A549 (cell line): ENCODE results near the gene ARHGEF19. TPM values are rescaled to one million over a fixed set of nuclear protein-coding genes. Genes with fewer than 3 reads are reported as not detected.

Experiments used
- ATAC-seq, 2 experiments: fragments of 200-7000 bp in 1 of 2; fragments of >200 bp in 1 of 2; cut with Nextera tagmentation in 1 of 2; cut with Tn5 transposase in 1 of 2; 3 replicates each; pipeline versions ENCODE4 v1.8.0 to v1.9.1; 2018 to 2020; ENCODE audit warnings: mild to moderate bottlenecking in 1 of 2, moderate library complexity in 1 of 2
- CTCF ChIA-PET: fragments of 300-600 bp; sonication (Branson Sonifier 250); formaldehyde crosslinking; extraction: SDS; loops from one replicate; lab custom pipeline; 2021; ENCODE audit warnings: antibody characterized with exemption, inconsistent platforms; lab: Yijun Ruan, JAX
- POLR2A ChIA-PET: fragments of 350-600 bp; formaldehyde crosslinking; extraction: SDS; loops from one replicate; lab custom pipeline; 2021; ENCODE audit warnings: antibody characterized with exemption, inconsistent platforms; lab: Yijun Ruan, JAX
- DNase-seq, 2 experiments: peaks; one replicate each; pipeline versions ENCODE4 v3.0.0 to v3.0.0-alpha.2; 2011 to 2016; ENCODE audit warnings: low read depth in 1 of 2, low spot score in 1 of 2
- FAIRE-seq: peaks from 2 replicates; lab custom pipeline; 2011; peaks lifted over from hg19 to GRCh38; lab: Jason Lieb, UNC
- H3K27ac ChIP-seq, 2 experiments: fragments of >200 bp; sonication (Bioruptor Twin); formaldehyde crosslinking; 3 replicates each; pipeline ENCODE4 v1.5.1; 2016 to 2017
- H3K4me1 ChIP-seq: fragments of >200 bp; sonication (Bioruptor Twin); formaldehyde crosslinking; 3 replicates; pipeline ENCODE4 v1.6.1; 2016
- H3K4me2 ChIP-seq: fragments of >200 bp; sonication (Bioruptor Twin); formaldehyde crosslinking; 3 replicates; pipeline ENCODE4 v1.6.1; 2016
- H3K4me3 ChIP-seq: fragments of >200 bp; sonication (Bioruptor Twin); formaldehyde crosslinking; 3 replicates; pipeline ENCODE4 v1.5.1; 2016
- H3K9me3 ChIP-seq: fragments of >200 bp; sonication (Bioruptor Twin); formaldehyde crosslinking; 3 replicates; pipeline ENCODE4 v1.6.1; 2016
- BHLHE40 ChIP-seq: IDR thresholded peaks from 2 replicates; pipeline ENCODE4 v1.6.1; 2012; ENCODE audit warnings: low read depth, low read length, inconsistent platforms
- CBX8 ChIP-seq: fragments of 200-600 bp; sonication (generic); IDR thresholded peaks from 2 replicates; pipeline ENCODE4 v1.6.1; 2016
- CEBPB ChIP-seq, 2 experiments: fragments of >200 bp in 1 of 2; sonication (Bioruptor Twin) in 1 of 2; formaldehyde crosslinking in 1 of 2; IDR thresholded peaks; 2 replicates each; pipeline ENCODE4 v1.6.1; 2012 to 2016
- CHD4 ChIP-seq: fragments of 200-600 bp; sonication (generic); IDR thresholded peaks from 2 replicates; pipeline ENCODE4 v1.6.1; 2016; ENCODE audit warnings: antibody characterized with exemption, mild to moderate bottlenecking, borderline replicate concordance
- EHMT2 ChIP-seq: fragments of 200-600 bp; sonication (generic); IDR thresholded peaks from 2 replicates; pipeline ENCODE4 v1.6.1; 2016; ENCODE audit warnings: antibody characterized with exemption, low read depth, mild to moderate bottlenecking, moderate library complexity
- ESRRA ChIP-seq: fragments of 150-350 bp; IDR thresholded peaks from 2 replicates; pipeline ENCODE4 v1.6.1; 2014; ENCODE audit warnings: mild to moderate bottlenecking, low read length, borderline replicate concordance
- GATA3 ChIP-seq: IDR thresholded peaks from 2 replicates; pipeline ENCODE4 v1.6.1; 2012; ENCODE audit warnings: borderline replicate concordance
- HOXB5 ChIP-seq: fragments of 250-450 bp; sonication (Bioruptor Pico); IDR thresholded peaks from 2 replicates; pipeline ENCODE4 v1.5.0; 2020; ENCODE audit warnings: mild to moderate bottlenecking, moderate library complexity
- MAFK ChIP-seq: fragments of 450-650 bp; IDR thresholded peaks from 2 replicates; pipeline ENCODE4 v1.6.1; 2014; ENCODE audit not compliant: partially characterized antibody
- MAZ ChIP-seq: fragments of 150-350 bp; IDR thresholded peaks from 2 replicates; pipeline ENCODE4 v1.6.1; 2014; ENCODE audit warnings: antibody characterized with exemption, low read depth, low read length, borderline replicate concordance
- MYC ChIP-seq: IDR thresholded peaks from 2 replicates; pipeline ENCODE4 v1.6.1; 2012; ENCODE audit warnings: mild to moderate bottlenecking, inconsistent platforms, low read length, improper control_type of control experiment, borderline replicate concordance
- NFE2L2 ChIP-seq: fragments of 150-350 bp; conservative IDR thresholded peaks from 2 replicates; pipeline ENCODE4 v1.6.1; 2014; ENCODE audit warnings: low read length
- POLR2A ChIP-seq: IDR thresholded peaks from 2 replicates; pipeline ENCODE4 v1.6.1; 2012; ENCODE audit warnings: mild to moderate bottlenecking, low read length
- POLR2AphosphoS2 ChIP-seq: conservative IDR thresholded peaks from 2 replicates; pipeline ENCODE4 v1.6.1; 2012; ENCODE audit warnings: low read length, improper control_type of control experiment, inconsistent platforms
- RAD21 ChIP-seq, 2 experiments: fragments of >200 bp in 1 of 2; sonication (Bioruptor Twin) in 1 of 2; formaldehyde crosslinking in 1 of 2; IDR thresholded peaks in 1 of 2; conservative IDR thresholded peaks in 1 of 2; 2 replicates in 1 of 2; 3 replicates in 1 of 2; pipeline ENCODE4 v1.6.1; 2012 to 2018; ENCODE audit warnings: inconsistent platforms in 1 of 2
- RFX5 ChIP-seq: fragments of 450-650 bp; IDR thresholded peaks from 2 replicates; pipeline ENCODE4 v1.7.1; 2014; ENCODE audit warnings: antibody characterized with exemption, mild to moderate bottlenecking, moderate library complexity
- TFCP2L1 ChIP-seq: fragments of 250-450 bp; sonication (Bioruptor Pico); IDR thresholded peaks from 2 replicates; pipeline ENCODE4 v1.5.0; 2021; ENCODE audit warnings: mild to moderate bottlenecking
- ZC3H11A ChIP-seq: fragments of 450-650 bp; IDR thresholded peaks from 2 replicates; pipeline ENCODE4 v1.6.1; 2014; ENCODE audit warnings: antibody characterized with exemption, mild to moderate bottlenecking
- WGBS: methylation state at CpG from one replicate; pipeline ENCODE4 v1.1.6; 2017; ENCODE audit errors: missing lambda C conversion rate; 5-methylcytosine and 5-hydroxymethylcytosine counted together
- polyA minus RNA-seq: library from RNA; depleted of rRNA, polyadenylated mRNA; stranded (reverse); fragments of >200 nt; gene quantifications from 2 replicates; pipeline ENCODE4 v1.2.3, GENCODE V29; 2011; rRNA and poly(A)+ RNA removed
- polyA plus RNA-seq, 4 experiments: library from polyadenylated mRNA; depleted of rRNA in 3 of 4; stranded (reverse); fragments of >200 nt; fragmentation: RNase III in 1 of 4; extraction: RNeasy Plus Mini Kit Qiagen cat#74134 plus additional on column Dnase treatment in 1 of 4; gene quantifications; 2 replicates in 3 of 4; 3 replicates in 1 of 4; pipeline ENCODE4 v1.2.3, GENCODE V29; 2011 to 2017
- TF ChIP-seq, protein P1 (sequence below): IDR thresholded peaks from 2 replicates; pipeline ENCODE4 v1.6.1; 2012
- TF ChIP-seq, protein P2 (sequence below): fragments of >200 bp; sonication (Bioruptor Twin); formaldehyde crosslinking; IDR thresholded peaks from 3 replicates; pipeline ENCODE4 v1.6.1; 2016
- TF ChIP-seq, protein P3 (sequence below): fragments of >200 bp; sonication (Bioruptor Twin); formaldehyde crosslinking; IDR thresholded peaks from 2 replicates; pipeline ENCODE4 v1.6.1; 2016

ARHGEF19 gene
- 6.1 and 6.7 TPM in 2 replicates for polyA plus RNA-seq (2011; rRNA removed)
- 9.2 and 11.2 TPM in 2 replicates for polyA plus RNA-seq (2012; cell fraction: cytosol; rRNA removed)
- polyA plus RNA-seq (2012; cell fraction: nucleus; rRNA removed), result 25.8 and 26.3 TPM in 2 replicates
- 7.6 to 9.5 TPM (median 9.2 TPM) in 3 replicates for polyA plus RNA-seq (2017; fragmentation: RNase III; extraction: RNeasy Plus Mini Kit Qiagen cat#74134 plus additional on column Dnase treatment)
- 3.2 and 4.2 TPM in 2 replicates for polyA minus RNA-seq

DNA sequence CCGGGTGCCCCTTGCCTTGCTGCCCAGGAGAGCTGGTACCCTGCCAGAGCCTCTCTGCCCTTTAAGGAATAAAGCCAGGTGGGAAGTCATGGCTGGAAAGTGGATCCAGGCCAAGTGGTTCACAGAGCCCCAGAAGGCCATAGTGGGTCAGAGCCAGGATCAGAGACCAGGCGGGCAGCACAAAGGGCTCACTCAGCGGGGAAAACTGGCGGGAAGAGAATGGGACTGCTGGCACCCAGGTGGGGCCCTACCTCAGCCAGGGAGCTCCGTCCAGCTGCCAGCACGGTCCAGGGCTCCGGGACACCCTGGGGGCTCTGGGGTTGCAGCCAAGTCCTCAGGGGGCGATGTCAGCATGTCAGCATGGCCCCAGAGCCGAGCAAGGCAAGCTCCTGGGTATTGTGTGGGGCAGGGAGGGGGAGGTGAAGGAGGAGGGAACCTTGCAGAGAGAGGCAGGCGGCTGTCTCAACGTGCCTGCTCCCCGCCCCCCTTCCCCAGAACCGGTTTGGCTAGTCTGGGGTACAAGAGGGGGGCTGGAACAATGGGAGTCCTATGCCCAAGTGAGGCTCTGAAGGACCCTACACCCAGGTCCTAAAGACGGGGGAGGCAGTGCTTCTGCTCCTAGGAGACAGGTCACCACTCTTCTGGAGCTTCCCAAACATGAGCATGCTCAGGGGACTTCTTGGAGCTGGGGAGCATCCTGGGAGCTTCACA is at the start of gene ARHGEF19:
ARHGEF19 (minus strand) TSS at position 402 of the 711 bp plus-strand sequence. CDS start 3,598 bp downstream, outside the sequence.
- no peak for DNase-seq

DNA sequence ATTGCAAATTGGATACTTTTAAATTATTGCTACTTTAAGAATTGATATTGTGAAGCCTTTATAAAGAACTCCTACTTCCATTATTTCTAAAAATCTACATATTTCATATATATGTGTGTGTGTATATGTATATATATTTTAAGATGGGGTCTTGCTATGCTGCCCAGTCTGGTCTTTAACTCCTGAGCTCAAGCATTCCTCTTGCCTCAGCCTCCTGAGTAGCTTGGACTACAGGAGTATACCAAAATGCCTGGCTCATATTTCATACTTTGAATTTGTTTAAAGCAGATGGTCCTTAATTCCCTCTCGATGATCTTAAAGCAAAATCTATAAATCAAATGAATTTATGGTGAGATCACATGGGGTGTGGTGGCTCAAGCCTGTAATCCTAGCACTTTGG is 49.6 kb upstream of the ARHGEF19 start:
- TF ChIP-seq CHD4 (no peak), TFCP2L1 (CRISPR knock-in tag) (no peak), RFX5 (no peak), RAD21 (conservative IDR thresholded peaks at IDR 0.05 in 1 of 2, IDR thresholded peaks at IDR 0.05 in 1 of 2) (no peak), CBX8 (no peak), MYC (no peak)
- TF ChIP-seq, protein P1, sequence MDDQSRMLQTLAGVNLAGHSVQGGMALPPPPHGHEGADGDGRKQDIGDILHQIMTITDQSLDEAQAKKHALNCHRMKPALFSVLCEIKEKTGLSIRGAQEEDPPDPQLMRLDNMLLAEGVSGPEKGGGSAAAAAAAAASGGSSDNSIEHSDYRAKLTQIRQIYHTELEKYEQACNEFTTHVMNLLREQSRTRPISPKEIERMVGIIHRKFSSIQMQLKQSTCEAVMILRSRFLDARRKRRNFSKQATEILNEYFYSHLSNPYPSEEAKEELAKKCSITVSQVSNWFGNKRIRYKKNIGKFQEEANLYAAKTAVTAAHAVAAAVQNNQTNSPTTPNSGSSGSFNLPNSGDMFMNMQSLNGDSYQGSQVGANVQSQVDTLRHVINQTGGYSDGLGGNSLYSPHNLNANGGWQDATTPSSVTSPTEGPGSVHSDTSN, result no peak
- TF ChIP-seq, protein P2, sequence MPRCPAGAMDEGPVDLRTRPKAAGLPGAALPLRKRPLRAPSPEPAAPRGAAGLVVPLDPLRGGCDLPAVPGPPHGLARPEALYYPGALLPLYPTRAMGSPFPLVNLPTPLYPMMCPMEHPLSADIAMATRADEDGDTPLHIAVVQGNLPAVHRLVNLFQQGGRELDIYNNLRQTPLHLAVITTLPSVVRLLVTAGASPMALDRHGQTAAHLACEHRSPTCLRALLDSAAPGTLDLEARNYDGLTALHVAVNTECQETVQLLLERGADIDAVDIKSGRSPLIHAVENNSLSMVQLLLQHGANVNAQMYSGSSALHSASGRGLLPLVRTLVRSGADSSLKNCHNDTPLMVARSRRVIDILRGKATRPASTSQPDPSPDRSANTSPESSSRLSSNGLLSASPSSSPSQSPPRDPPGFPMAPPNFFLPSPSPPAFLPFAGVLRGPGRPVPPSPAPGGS, result no peak
- FAIRE-seq (no peak), ATAC-seq (no peak), DNase-seq (no peak)
- WGBS, result 95% methylated on average over 1 of the region's 1 CpG
- Histone ChIP-seq H3K4me2 (no peak overlapping the region), H3K4me1 (peaks cover 10% of the 10 kb centered on the region; the same call in 2 of the 3 replicates), H3K9me3 (no peaks in the 10 kb centered on the region), H3K4me3 (no peak overlapping the region), H3K27ac (no peak overlapping the region)
- ChIA-PET CTCF (interaction anchor here (0.9 to 1.6 kb wide), 2 partner anchors 18 to 180 kb away, joined by 3 to 5 read pairs; no protein-coding TSS in a partner anchor), POLR2A (no interaction called here)

More for the DNA sequence above, at the start of gene ARHGEF19:
- WGBS, result 73% methylated on average over 3 of the region's 14 CpGs
- no peak within 1 kb of the TSS for H3K4me2 ChIP-seq
- TF ChIP-seq HOXB5 (CRISPR knock-in tag), result no peak
- TF ChIP-seq POLR2AphosphoS2, result no peak
- TF ChIP-seq ZC3H11A, result no peak
- no peak for TF ChIP-seq MAZ
- TF ChIP-seq MAFK, result no peak
- no peak for TF ChIP-seq BHLHE40
- TF ChIP-seq CEBPB (IDR thresholded peaks at IDR 0.05), result no peak
- no peak for TF ChIP-seq EHMT2
- no peak for TF ChIP-seq NFE2L2
- TF ChIP-seq, protein P2, result no peak
- TF ChIP-seq, protein P3, sequence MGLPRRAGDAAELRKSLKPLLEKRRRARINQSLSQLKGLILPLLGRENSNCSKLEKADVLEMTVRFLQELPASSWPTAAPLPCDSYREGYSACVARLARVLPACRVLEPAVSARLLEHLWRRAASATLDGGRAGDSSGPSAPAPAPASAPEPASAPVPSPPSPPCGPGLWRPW, result no peak
- TF ChIP-seq GATA3, result no peak
- TF ChIP-seq ESRRA, result no peak
- no peak for TF ChIP-seq POLR2A
- TF ChIP-seq, all 56 proteins: peak for 0
- POLR2A ChIA-PET, result no interaction called here
- Histone ChIP-seq H3K4me1 (peaks cover 14% of the 10 kb centered on the region), H3K27ac (peak within 1 kb of the TSS in 1 of 2 experiments; percentile 41; a peak in 1 of 6 replicates), H3K9me3 (no peaks in the 10 kb centered on the region), H3K4me3 (no peak within 1 kb of the TSS)
- ATAC-seq (no peak), FAIRE-seq (no peak)
- CTCF ChIA-PET, result interaction anchor here (1.0 to 1.5 kb wide), 3 partner anchors 23 to 32 kb away, joined by 3 read pairs; no protein-coding TSS in a partner anchor
